Measurements from ENCODE around the gene NAB1.
"Not testable (repeated sequence)": the region's sequence is repeated elsewhere in the genome, so short reads cannot be mapped to it uniquely, and the experiment has no call there.

The NAB1 gene

DNA sequence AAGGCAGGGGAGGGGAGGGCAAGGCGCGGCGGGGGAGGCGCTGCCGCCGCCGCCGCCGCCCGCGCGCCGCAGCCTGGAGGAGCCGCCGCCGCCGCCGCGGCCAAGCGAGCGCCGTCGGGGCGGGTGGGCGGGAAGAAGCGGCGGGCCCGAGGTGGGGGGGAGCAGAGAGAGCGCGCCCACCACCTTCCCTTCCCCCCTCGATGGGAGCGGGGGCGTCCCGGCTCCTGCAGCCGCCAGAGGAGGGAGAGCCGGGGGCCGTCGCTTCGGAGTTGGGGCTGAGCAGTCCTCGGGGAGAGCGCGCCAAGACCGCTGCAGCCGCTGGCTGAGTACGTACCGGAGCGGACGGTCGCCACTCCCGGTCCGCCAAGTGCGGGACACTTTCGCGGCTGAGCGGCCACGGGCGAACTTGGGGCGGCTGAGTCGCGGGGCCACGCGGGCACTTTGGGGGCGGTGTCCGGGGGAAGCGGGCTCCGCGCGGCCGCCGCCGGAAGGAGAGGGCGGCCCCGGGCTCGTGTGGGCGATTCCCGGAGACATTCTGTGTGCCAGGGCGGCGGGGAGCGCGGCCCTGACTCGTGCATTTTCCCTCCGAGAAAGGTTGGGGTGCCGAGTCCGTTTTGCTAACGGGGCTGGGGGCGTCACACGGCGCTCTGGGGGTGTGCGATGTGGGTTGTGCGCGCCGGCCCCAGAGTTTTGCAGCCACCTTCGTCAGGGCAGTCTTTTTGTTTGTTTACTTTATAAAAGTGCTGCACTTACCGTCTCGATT lies at the start of gene NAB1:
TSS of gene NAB1 (plus strand) at position 49 of the 763 bp plus-strand sequence. CDS start 10,094 bp downstream, outside the sequence.
- peak; percentile 46 for DNase-seq

- no peak for DNase-seq
Measured at GRCh38 chr2:190599546-190600220, 49.2 kb upstream of the NAB1 start.

- no peak for DNase-seq
Measured at GRCh38 chr2:190600293-190601103, 48.4 kb upstream of the NAB1 start.

DNA sequence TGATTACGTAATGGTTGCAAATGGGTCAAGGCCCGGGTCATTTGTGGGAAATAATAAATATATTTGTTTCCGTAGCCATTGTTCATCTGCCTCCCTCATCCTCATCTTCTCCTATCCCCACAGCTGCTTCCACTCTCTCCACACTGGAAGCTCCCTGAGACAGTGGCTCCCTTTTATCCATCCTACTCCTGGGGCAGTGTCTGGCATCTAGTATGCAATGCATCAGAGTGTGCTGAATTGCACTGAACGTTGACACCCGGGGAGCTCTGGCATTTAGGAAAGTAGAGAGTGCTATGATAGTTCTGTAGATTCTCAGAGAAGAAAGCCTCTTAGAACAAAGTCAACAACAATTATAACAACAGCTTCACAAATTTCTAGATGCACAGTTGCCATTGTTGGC lies 45.5 kb upstream of the NAB1 start:
- DNase-seq: no peak

GRCh38 chr2:190607014-190607597 lies 41.8 kb upstream of the NAB1 start:
- no peak for DNase-seq

- DNase-seq: no peak
Measured at GRCh38 chr2:190607657-190608357, 41.1 kb upstream of the NAB1 start.

GRCh38 chr2:190608863-190609262 lies 40.0 kb upstream of the NAB1 start:
- not testable (repeated sequence) for DNase-seq

- DNase-seq: not testable (repeated sequence)
Measured at GRCh38 chr2:190609397-190609796, 39.5 kb upstream of the NAB1 start.

- DNase-seq: not testable (repeated sequence)
Measured at GRCh38 chr2:190610528-190610927, 38.4 kb upstream of the NAB1 start.

- DNase-seq: peak; percentile 12
Measured at GRCh38 chr2:190615555-190616200, 33.2 kb upstream of the NAB1 start.

DNA sequence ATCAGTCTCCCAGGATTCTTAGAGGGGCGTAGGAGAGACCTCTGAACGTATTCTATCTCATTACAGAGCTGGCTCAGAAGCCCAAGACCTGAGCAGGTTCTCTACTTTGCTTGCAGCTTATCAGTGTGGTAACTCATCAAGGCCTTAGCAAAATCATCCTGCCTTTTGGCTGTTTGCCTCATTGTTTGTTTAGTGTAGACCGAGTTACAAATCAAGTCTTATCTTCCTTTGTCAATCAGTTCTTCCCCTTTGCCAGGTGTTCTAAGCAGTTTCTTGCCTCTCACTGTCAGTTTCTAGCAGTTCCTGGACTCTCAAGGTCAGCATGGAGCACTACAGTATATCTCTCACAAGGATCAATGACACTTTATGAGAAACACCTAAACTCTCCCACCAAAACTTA lies 30.9 kb upstream of the NAB1 start:
- no peak for DNase-seq

DNA sequence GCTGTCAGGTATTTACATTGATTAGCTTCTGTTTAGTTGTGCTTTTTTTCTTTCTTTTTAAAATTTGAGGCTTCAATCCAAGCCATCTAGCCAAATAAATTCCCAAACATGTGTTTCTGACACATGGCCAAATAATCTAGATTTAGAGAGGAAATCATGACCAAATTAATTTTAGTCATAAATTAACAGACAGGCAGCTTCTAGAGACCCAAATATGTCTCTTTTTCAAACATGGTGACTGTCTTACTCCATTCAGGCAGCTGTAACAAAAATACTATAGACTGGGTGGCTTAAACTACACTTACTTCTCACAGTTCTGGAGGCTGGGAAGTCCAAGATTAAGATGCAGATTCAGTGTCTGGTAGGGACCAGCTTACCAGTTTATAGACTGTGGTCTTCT lies 23.2 kb upstream of the NAB1 start:
- DNase-seq: no peak

DNA sequence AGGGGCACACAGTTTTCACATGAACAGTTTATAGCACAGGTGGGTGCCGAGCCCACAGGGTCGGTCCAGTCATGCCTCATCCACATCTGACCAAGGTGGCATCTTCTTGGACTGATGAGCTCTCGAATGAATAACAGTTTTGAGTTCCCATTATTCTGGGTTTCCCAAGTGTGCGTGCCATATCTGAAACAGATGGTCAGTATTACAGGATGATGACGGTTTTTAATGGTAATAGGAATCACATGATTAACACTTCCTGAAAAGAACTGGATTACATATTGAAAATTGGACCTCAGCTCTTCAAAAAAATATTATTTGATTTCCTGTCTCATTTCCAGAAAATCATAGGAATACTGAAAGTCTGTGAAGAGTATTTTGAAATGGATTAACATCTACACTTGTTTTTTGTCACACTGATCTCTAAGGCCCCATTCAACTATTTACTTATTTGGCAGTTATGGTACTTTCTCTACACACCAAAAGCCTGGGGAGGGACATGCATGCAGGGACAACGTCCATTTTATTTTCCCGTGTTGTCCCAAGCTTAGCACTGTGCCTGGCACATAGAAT lies 22.2 kb upstream of the NAB1 start:
- DNase-seq: no peak

DNA sequence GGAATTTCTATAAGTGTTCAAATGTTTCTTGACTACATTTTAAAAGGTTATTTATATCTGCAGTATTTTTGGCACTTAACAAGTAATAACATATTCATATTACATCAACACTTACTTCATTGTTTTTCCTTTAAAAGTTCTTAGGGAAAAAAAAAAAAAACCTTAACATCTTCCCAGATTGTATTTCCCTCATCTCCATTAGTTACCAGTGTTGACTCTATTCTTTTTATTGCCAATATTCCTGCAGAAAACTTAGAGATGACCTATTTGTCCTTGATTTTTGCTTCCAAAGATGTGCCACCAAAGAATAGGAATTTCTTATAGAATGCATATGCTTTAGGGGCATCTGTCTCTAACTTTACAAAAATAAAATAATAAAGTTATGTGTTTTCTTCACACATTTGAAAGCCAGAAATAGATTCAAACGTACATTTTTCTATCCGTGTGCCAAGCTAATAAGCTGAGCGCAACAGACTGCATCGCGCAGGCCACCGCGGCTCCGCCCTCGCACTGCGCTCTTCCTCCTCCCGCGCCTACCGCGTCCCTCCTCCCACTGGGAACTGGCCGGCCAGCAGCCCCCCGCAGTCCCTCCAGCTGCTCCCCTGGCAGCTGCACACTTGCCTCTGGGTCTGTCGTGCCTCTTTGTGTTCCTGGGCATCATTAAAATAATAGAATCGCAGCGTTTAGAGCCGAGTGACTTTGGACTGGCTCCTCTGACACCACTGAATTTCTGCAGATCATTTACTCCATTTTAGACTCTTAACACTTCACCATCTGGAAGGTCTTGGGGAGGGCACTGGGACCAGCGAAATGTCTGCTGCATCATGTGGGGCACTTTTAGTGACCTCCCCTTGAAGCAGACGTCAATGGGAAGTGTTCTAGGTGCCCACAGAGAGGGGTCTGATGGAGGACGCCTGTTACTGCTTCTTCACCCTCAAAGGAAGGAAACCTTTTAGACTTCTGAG lies 21.2 kb upstream of the NAB1 start:
- peak; percentile 76 for DNase-seq

DNA sequence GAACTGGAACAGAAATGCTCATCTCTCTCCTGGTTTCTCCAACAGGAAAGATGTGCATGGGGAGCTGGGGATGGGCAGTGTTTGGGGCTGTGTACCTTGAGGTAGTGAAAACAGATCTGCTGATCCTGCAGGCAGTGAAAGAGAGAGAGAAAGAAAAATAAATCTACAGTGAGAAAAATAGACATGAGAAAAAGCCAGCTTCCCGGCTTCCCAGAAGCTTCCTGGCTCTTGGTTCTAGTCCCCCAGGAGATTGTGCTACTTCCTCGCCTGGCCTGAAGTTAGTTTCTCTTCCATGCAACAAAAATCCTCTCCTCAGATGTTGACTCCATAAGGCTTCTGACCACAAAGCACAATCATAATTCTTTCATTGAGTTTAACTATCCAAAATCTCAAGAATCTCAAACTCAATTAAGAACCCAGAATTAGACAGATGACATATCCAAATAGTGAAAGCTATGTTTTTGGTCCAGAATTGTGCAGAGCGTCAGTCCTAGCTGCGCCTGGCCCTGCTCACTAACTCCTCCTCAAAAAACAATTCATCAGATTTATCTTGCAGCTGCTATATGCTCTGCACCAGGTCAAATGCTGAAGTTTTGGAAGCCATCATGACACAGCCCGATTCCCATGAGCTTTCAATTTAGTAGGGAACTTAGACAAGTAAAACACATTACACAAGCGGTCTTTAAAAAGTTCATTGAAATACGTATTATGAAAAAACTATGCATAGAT lies 20.1 kb upstream of the NAB1 start:
- DNase-seq: no peak

GRCh38 chr2:190634381-190634780 lies 14.5 kb upstream of the NAB1 start:
- no peak for DNase-seq

DNA sequence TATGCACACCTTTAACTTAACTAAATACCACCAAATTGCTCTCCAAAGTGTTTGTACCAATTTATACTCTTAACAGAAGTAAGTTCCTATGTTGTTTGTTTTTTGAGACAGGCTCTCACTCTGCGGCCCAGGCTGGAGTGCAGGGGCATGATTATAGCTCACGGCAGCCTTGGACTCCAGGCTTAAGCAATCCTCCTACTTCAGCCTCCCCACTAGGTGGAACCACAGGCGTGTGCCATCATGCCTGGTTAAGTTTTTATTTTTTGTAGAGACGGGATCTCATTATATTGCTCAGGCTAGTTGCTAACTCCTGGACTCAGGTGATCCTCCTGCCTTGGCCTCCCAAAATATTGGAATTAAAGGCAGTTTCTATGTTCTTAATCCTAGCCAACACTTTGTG lies 13.1 kb upstream of the NAB1 start:
- no peak for DNase-seq

GRCh38 chr2:190636361-190636760 lies 12.5 kb upstream of the NAB1 start:
- DNase-seq: no peak

DNA sequence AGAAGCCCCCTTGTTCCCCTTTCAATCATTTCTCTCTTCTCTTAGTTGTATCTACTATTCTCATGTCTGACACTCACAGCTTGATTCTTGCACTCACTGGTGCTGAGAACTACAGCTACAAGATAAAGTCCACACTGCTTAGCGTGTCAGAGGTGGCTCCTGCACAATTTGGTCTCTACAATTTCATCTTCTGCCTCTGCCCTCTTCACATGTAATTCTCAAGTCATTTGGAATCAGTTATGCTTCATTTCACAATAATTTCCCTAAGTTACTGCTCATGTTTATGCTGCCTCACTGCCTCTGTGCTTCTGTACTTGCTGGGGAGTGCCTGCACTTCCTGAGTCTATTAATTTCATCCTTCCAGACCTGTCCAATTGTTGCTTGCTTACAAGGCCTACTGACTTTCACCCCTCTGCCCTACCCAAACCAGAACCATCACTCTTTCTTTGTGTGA lies 11.6 kb upstream of the NAB1 start:
- DNase-seq: no peak
